ENCODE data around the gene DHRSX. TPM values are rescaled to one million over a fixed set of nuclear protein-coding genes. Genes with fewer than 3 reads are reported as not detected.

Gene DHRSX
- total and polyA plus RNA-seq, 2 donors (not counting 1 experiment from before 2014, with no cell fraction given) = 18.8 to 39.0 TPM

- Mint-ChIP-seq H3K27me3 (no peaks in the 10 kb centered on the region), H3K9me3 (ENCODE audit: insufficient read depth) (no peaks in the 10 kb centered on the region), H3K27ac (no peak overlapping the region), H3K4me1 (peaks cover 11% of the 10 kb centered on the region), H3K4me3 (no peak overlapping the region)
- peaks cover 40% of the 10 kb centered on the region for H3K79me2 ChIP-seq (ENCODE audit: control insufficient read depth, insufficient read depth, low read length)
- peaks cover 0 to 7% of the 10 kb centered on the region in 2 experiments for H3K36me3 ChIP-seq (replicated peaks in 1 of 2; ENCODE audit: control extremely low read depth in 1 of 2, control insufficient read depth in 1 of 2, extremely low read depth in 1 of 2, insufficient read depth in 2 of 2, low read length in 1 of 2)
- 100% methylated on average over 3 of the region's 4 CpGs for WGBS (ENCODE audit: insufficient coverage)
- peaks cover 0 to 13% of the 10 kb centered on the region in 2 donors for H3K4me1 ChIP-seq (ENCODE audit: control insufficient read depth in 2 of 2, insufficient read depth in 2 of 2, low read length in 2 of 2)
- H3K27ac ChIP-seq (ENCODE audit: low read length in 2 of 2) = no peak overlapping the region
- POLR2A ChIA-PET = no interaction called here
- CTCF ChIA-PET = no interaction called here
- H2AFZ ChIP-seq (ENCODE audit: insufficient read depth, low read depth, low read length, poor library complexity, severe bottlenecking) = no peak overlapping the region
- intact Hi-C loops (cut with micrococcal nuclease) = no loop called here
- H4K20me1 ChIP-seq (ENCODE audit: control insufficient read depth, insufficient read depth, low read length, poor library complexity, severe bottlenecking) = peaks cover 18% of the 10 kb centered on the region
- no peak overlapping the region for H3K4me3 ChIP-seq (ENCODE audit: control extremely low read depth in 1 of 5, extremely low read depth in 1 of 5, insufficient read depth in 1 of 5, low read depth in 2 of 5, low read length in 4 of 5)
- no peak for DNase-seq
- TF ChIP-seq EZH2 (IDR thresholded peaks at IDR 0.05; ENCODE audit: borderline replicate concordance, insufficient read depth, low read depth, low read length, poor library complexity, severe bottlenecking) (no peak), CTCF (IDR thresholded peaks at IDR 0.05) (no peak)
- H3K4me2 ChIP-seq (replicated peaks; ENCODE audit: low read depth, low read length, poor library complexity, severe bottlenecking) = no peak overlapping the region
- peaks cover 0 to 12% (median 3%) of the 10 kb centered on the region in 3 donors for H3K9me3 ChIP-seq (ENCODE audit: control extremely low read depth in 1 of 3, control insufficient read depth in 2 of 3, insufficient read depth in 1 of 3, low read length in 2 of 3)
- ATAC-seq (ENCODE audit: low read depth) = no peak
- H3K9ac ChIP-seq (ENCODE audit: low read length) = no peak overlapping the region
- H3K27me3 ChIP-seq (replicated peaks in 1 of 4; ENCODE audit: control extremely low read depth in 1 of 4, control insufficient read depth in 3 of 4, insufficient read depth in 4 of 4, low read length in 3 of 4) = no peaks in the 10 kb centered on the region
Observed at GRCh38 chrX:2452799-2453198, 48.0 kb downstream of the DHRSX start.

- 97% methylated on average over 22 of the region's 22 CpGs for WGBS (ENCODE audit: insufficient coverage)
Observed at GRCh38 chrX:2452317-2452784, 48.4 kb downstream of the DHRSX start.

More at GRCh38 chrX:2452317-2452784, 48.4 kb downstream of the DHRSX start:
- Histone ChIP-seq H3K27ac (ENCODE audit: low read length in 2 of 2) (no peak overlapping the region), H3K9ac (ENCODE audit: low read length) (no peak overlapping the region), H3K4me2 (replicated peaks; ENCODE audit: low read depth, low read length, poor library complexity, severe bottlenecking) (no peak overlapping the region), H3K27me3 (replicated peaks in 1 of 4; ENCODE audit: control extremely low read depth in 1 of 4, control insufficient read depth in 3 of 4, insufficient read depth in 4 of 4, low read length in 3 of 4) (no peaks in the 10 kb centered on the region), H3K4me1 (ENCODE audit: control insufficient read depth in 2 of 2, insufficient read depth in 2 of 2, low read length in 2 of 2) (peaks cover 0 to 13% of the 10 kb centered on the region in 2 donors), H3K4me3 (ENCODE audit: control extremely low read depth in 1 of 5, extremely low read depth in 1 of 5, insufficient read depth in 1 of 5, low read depth in 2 of 5, low read length in 4 of 5) (no peak overlapping the region), H3K9me3 (ENCODE audit: control extremely low read depth in 1 of 3, control insufficient read depth in 2 of 3, insufficient read depth in 1 of 3, low read length in 2 of 3) (peaks cover 0 to 10% (median 3%) of the 10 kb centered on the region in 3 donors), H4K20me1 (ENCODE audit: control insufficient read depth, insufficient read depth, low read length, poor library complexity, severe bottlenecking) (peaks cover 16% of the 10 kb centered on the region), H2AFZ (ENCODE audit: insufficient read depth, low read depth, low read length, poor library complexity, severe bottlenecking) (no peak overlapping the region), H3K36me3 (replicated peaks in 1 of 2; ENCODE audit: control extremely low read depth in 1 of 2, control insufficient read depth in 1 of 2, extremely low read depth in 1 of 2, insufficient read depth in 2 of 2, low read length in 1 of 2) (peaks cover 0 to 8% of the 10 kb centered on the region in 2 experiments), H3K79me2 (ENCODE audit: control insufficient read depth, insufficient read depth, low read length) (peaks cover 37% of the 10 kb centered on the region)
- intact Hi-C loops (cut with micrococcal nuclease) = no loop called here
- no peak overlapping the region for H3K27ac Mint-ChIP-seq
- ChIA-PET POLR2A (no interaction called here), CTCF (no interaction called here)
- TF ChIP-seq CTCF (IDR thresholded peaks at IDR 0.05) (no peak), EZH2 (IDR thresholded peaks at IDR 0.05; ENCODE audit: borderline replicate concordance, insufficient read depth, low read depth, low read length, poor library complexity, severe bottlenecking) (no peak)
- no peak for DNase-seq
- no peak for ATAC-seq (ENCODE audit: low read depth)
- H3K27me3 Mint-ChIP-seq = no peaks in the 10 kb centered on the region
- peaks cover 11% of the 10 kb centered on the region for H3K4me1 Mint-ChIP-seq
- no peak overlapping the region for H3K4me3 Mint-ChIP-seq
- H3K9me3 Mint-ChIP-seq (ENCODE audit: insufficient read depth) = no peaks in the 10 kb centered on the region
